HL-60 (cell line): ENCODE data around the gene ALPG.
"Not testable (repeated sequence)": the region's sequence is repeated elsewhere in the genome, so short reads cannot be mapped to it uniquely, and the experiment has no call there.

ENCODE experiments used
- GABPA ChIP-seq: IDR thresholded peaks from 2 replicates; pipeline ENCODE4 v1.6.1; 2012; ENCODE audit warnings: low read depth
- POLR2AphosphoS5 ChIP-seq: IDR thresholded peaks from 2 replicates; pipeline ENCODE4 v1.6.1; 2012; ENCODE audit warnings: low read depth
- REST ChIP-seq: IDR thresholded peaks from 2 replicates; pipeline ENCODE4 v1.6.1; 2012; ENCODE audit warnings: low read depth; ENCODE audit not compliant: insufficient replicate concordance
- SPI1 ChIP-seq: IDR thresholded peaks from 2 replicates; pipeline ENCODE4 v1.6.1; 2012; ENCODE audit warnings: low read depth, mild to moderate bottlenecking, borderline replicate concordance
- TF ChIP-seq, protein P1 (sequence below): IDR thresholded peaks from one replicate; pipeline ENCODE4 v1.5.1; 2011; ENCODE audit warnings: low read length, control low read depth, inconsistent platforms; ENCODE audit not compliant: insufficient read depth

DNA sequence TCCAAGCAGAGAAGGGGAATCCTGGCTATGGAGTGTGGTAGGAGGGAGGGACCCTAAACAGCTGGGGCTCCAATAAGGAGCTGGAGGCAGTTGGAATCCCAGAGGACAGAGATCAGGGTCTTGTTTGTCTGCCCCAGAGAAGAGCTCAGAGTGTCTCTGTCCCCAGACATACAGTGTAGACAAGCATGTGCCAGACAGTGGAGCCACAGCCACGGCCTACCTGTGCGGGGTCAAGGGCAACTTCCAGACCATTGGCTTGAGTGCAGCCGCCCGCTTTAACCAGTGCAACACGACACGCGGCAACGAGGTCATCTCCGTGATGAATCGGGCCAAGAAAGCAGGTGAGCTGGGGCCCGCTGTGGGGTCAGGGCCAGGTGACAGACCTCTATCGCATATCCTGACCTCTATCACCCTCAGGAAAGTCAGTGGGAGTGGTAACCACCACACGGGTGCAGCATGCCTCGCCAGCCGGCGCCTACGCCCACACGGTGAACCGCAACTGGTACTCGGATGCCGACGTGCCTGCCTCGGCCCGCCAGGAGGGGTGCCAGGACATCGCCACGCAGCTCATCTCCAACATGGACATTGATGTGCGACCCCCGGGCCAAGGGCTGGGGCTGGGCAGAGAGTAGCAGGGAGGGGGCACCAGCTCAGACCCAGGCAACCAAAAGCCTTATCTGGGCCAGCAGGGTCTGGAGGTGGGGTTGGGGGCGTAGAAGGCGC, 945 bp downstream of the ALPG start:
- TF ChIP-seq, protein P1, sequence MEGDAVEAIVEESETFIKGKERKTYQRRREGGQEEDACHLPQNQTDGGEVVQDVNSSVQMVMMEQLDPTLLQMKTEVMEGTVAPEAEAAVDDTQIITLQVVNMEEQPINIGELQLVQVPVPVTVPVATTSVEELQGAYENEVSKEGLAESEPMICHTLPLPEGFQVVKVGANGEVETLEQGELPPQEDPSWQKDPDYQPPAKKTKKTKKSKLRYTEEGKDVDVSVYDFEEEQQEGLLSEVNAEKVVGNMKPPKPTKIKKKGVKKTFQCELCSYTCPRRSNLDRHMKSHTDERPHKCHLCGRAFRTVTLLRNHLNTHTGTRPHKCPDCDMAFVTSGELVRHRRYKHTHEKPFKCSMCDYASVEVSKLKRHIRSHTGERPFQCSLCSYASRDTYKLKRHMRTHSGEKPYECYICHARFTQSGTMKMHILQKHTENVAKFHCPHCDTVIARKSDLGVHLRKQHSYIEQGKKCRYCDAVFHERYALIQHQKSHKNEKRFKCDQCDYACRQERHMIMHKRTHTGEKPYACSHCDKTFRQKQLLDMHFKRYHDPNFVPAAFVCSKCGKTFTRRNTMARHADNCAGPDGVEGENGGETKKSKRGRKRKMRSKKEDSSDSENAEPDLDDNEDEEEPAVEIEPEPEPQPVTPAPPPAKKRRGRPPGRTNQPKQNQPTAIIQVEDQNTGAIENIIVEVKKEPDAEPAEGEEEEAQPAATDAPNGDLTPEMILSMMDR = not testable (repeated sequence)
- TF ChIP-seq REST, POLR2AphosphoS5, GABPA, SPI1: not testable (repeated sequence)
